ENCODE measurements around the gene GOT1.

DNA sequence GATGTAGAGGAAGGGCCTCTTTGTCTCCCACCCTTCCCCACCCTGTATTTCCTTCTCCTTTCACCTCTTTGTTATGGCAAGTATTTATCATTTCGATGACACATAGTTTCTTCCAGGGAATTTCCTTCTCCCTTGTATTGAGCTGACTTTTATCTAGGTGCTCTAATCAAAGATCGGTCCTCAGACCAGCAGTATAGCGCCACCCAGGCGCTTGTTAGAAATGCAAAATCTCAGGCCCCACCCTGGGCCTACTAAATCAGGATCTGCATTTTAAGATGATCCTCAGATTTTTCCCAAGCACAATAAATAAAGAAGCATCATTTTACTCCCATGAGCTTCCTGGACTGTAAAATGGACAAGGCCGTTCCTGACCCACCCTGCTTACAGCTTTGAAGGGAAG lies 12.0 kb upstream of the GOT1 start:
- TF ChIP-seq, protein P1, sequence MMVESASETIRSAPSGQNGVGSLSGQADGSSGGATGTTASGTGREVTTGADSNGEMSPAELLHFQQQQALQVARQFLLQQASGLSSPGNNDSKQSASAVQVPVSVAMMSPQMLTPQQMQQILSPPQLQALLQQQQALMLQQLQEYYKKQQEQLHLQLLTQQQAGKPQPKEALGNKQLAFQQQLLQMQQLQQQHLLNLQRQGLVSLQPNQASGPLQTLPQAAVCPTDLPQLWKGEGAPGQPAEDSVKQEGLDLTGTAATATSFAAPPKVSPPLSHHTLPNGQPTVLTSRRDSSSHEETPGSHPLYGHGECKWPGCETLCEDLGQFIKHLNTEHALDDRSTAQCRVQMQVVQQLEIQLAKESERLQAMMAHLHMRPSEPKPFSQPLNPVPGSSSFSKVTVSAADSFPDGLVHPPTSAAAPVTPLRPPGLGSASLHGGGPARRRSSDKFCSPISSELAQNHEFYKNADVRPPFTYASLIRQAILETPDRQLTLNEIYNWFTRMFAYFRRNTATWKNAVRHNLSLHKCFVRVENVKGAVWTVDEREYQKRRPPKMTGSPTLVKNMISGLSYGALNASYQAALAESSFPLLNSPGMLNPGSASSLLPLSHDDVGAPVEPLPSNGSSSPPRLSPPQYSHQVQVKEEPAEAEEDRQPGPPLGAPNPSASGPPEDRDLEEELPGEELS (CRISPR knock-in tag; IDR thresholded peaks at IDR 0.05): no peak
- TF ChIP-seq, protein P2, sequence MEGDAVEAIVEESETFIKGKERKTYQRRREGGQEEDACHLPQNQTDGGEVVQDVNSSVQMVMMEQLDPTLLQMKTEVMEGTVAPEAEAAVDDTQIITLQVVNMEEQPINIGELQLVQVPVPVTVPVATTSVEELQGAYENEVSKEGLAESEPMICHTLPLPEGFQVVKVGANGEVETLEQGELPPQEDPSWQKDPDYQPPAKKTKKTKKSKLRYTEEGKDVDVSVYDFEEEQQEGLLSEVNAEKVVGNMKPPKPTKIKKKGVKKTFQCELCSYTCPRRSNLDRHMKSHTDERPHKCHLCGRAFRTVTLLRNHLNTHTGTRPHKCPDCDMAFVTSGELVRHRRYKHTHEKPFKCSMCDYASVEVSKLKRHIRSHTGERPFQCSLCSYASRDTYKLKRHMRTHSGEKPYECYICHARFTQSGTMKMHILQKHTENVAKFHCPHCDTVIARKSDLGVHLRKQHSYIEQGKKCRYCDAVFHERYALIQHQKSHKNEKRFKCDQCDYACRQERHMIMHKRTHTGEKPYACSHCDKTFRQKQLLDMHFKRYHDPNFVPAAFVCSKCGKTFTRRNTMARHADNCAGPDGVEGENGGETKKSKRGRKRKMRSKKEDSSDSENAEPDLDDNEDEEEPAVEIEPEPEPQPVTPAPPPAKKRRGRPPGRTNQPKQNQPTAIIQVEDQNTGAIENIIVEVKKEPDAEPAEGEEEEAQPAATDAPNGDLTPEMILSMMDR (IDR thresholded peaks at IDR 0.05): no peak
- TF ChIP-seq, protein P3, sequence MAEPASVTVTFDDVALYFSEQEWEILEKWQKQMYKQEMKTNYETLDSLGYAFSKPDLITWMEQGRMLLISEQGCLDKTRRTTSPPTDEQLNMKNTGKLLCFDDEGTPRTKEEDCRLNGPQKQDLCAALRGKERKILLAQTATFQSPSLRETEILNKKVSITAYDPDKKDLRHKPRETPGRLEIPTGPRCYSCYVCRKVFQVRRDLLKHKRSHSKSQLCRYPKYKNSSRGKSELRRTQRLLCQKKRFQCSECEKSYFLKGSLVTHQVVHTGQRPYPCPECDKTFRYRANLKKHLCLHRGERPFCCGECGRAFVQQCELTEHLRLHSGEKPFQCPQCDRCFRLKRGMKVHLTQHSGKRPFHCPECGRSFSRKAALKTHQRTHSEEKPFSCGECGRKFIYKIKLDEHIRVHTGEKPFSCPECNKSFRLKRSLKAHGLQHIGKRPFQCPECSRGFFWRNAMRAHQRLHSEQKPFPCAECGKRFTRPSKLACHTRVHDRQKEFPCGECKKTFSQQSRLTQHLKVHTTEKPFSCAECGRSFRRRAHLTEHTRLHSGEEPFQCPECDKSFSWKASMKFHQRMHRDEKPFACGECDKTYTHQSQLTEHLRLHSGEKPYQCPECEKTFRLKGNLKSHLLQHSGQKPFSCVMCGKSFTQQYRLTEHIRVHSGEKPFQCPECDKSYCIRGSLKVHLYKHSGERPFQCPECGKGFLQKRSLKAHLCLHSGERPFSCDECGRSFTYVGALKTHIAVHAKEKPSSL (CRISPR knock-in tag; conservative IDR thresholded peaks at IDR 0.05): no peak
- TF ChIP-seq, protein P4, sequence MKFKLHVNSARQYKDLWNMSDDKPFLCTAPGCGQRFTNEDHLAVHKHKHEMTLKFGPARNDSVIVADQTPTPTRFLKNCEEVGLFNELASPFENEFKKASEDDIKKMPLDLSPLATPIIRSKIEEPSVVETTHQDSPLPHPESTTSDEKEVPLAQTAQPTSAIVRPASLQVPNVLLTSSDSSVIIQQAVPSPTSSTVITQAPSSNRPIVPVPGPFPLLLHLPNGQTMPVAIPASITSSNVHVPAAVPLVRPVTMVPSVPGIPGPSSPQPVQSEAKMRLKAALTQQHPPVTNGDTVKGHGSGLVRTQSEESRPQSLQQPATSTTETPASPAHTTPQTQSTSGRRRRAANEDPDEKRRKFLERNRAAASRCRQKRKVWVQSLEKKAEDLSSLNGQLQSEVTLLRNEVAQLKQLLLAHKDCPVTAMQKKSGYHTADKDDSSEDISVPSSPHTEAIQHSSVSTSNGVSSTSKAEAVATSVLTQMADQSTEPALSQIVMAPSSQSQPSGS (CRISPR knock-in tag; IDR thresholded peaks at IDR 0.05; ENCODE audit: borderline replicate concordance, low read depth): no peak
- no peak for TF ChIP-seq JUN (CRISPR knock-in tag; IDR thresholded peaks at IDR 0.05)
- no peak for TF ChIP-seq HMGA2 (CRISPR knock-in tag; IDR thresholded peaks at IDR 0.05)
- TF ChIP-seq ELF4 (CRISPR knock-in tag; IDR thresholded peaks at IDR 0.05; ENCODE audit: low read depth): no peak
- TF ChIP-seq FOXK1 (CRISPR knock-in tag; IDR thresholded peaks at IDR 0.05): no peak
- TF ChIP-seq, protein P5, sequence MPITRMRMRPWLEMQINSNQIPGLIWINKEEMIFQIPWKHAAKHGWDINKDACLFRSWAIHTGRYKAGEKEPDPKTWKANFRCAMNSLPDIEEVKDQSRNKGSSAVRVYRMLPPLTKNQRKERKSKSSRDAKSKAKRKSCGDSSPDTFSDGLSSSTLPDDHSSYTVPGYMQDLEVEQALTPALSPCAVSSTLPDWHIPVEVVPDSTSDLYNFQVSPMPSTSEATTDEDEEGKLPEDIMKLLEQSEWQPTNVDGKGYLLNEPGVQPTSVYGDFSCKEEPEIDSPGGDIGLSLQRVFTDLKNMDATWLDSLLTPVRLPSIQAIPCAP (CRISPR knock-in tag; IDR thresholded peaks at IDR 0.05): no peak
- TF ChIP-seq, protein P6, sequence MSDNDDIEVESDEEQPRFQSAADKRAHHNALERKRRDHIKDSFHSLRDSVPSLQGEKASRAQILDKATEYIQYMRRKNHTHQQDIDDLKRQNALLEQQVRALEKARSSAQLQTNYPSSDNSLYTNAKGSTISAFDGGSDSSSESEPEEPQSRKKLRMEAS (CRISPR knock-in tag; IDR thresholded peaks at IDR 0.05): no peak
